GM18502 (cell line): ENCODE measurements around the gene PRSS2.
"Not testable (repeated sequence)": the region's sequence is repeated elsewhere in the genome, so short reads cannot be mapped to it uniquely, and the experiment has no call there.

Experiments
- ATAC-seq: cut with Tn5 transposase; IDR thresholded peaks from one replicate; pipeline ENCODE4 v1.9.1; 2021; ENCODE audit warnings: mild to moderate bottlenecking; ENCODE audit not compliant: unreplicated experiment, poor library complexity

The PRSS2 gene

GRCh38 chr7:142770661-142771352 lies at the start of gene PRSS2:
TSS of gene PRSS2 (plus strand) at chr7:142770970. CDS start at chr7:142770983, 13 bp downstream.
- ATAC-seq, result peak; percentile 10

- no peak for ATAC-seq
These were observed 49.8 kb upstream of the PRSS2 start for GRCh38 chr7:142720986-142721385.

DNA sequence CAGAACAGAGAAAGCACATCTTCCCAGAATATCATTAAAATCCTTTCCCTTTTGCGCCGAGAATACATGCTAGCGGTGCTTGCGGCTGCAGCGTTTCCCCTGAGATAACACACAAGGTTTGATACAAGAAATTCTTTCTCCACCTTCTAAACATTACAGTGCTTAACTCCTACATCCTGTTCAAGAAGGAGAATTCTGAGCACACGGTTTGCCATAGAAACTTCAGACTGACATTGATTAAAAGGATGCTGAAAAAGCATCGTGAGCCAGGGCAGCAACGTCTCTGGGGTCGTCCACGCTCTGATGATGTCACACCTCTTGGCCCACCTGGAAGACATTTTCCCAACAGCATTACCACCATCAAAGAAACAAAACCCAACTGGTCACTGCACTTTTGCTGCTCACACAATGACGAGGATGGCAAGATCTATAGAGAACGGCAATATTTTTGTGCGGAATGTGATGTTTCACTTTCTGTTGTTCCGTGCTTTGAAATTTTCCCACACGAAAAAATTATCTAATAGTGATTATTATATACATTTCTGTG lies 48.4 kb upstream of the PRSS2 start:
- ATAC-seq, result no peak

DNA sequence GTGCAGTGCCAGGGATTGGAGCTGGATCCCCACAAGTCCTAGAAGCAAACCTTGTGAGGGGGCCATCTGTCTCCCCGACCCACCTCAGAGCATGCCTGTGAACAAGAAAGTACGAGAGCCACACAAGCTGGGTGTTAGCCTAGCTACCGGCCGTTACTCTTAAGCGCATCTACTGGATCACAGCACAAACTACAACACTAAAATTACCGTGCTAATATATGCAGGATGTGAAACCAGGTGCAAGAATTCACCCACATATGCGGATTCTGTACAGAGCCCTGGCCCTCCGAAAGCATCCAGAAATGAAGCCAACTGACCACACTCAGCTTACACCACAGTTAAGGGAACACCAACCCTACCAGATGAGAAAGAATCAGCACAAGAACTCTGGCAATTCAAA lies 37.5 kb upstream of the PRSS2 start:
- peak; percentile 94 for ATAC-seq

GRCh38 chr7:142739923-142740492 lies 30.8 kb upstream of the PRSS2 start:
- peak; percentile 99 for ATAC-seq

DNA sequence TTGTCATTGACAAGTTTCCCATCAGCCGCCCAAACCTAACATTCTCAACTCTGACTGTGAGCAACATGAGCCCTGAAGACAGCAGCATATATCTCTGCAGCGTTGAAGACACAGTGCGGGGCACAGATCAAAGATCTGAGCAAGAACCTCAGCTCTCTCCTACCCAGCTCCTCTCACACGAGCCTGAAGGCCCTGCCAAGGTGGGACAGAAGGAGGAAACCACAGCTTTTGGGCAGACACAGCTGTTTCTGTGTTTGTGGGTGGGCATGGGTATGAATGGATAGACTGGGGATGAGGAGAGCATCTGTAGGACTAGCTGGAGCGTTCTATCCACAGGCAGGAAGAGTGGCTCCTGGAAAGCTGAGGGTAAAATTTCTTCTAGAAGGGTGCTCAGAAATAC lies 30.0 kb upstream of the PRSS2 start:
- ATAC-seq, result no peak

DNA sequence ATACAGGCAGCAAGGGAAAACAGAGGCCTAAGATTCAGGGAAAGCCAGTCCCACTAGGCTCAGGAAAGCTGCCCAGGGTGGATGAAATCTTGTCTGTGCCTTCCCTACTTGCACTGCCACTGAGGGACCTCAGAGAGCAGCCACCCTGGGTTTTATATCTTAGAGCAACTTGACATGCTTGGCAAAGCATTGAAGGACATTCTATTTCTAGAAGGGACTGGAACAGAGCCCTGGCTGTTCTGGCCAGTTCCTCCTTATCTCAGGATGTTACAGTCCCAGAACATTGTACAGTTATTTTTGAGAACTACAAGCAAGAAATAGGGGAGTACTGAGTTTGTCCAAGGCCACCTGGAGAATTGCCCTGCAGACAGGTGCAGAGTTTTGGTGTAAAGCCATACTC lies 28.8 kb upstream of the PRSS2 start:
- ATAC-seq, result not testable (repeated sequence)

DNA sequence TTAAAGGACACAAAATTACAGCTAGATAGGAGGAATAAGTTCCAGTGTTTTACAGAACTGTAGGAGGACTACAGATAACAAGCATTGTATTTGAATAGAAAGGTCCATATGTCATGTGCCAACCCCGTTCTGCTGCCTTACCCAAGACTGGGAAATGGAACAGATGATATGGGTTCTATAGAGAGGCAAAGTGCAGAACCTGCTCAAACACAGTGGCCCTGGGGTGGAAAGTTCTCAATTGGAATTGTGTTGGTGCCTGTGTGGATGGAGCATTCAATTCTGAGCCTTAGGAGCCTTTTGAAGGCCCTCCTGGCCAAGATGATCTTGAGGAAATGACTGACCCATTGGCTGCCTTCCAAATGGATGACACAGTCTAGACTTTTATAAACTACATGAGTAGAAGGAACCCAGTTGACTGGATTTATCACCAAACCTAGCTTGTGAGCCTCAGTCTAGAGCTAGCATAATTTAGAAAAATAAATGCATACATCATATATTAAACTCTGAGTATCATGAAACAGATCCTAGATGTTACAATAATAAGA lies 25.6 kb upstream of the PRSS2 start:
- no peak for ATAC-seq

DNA sequence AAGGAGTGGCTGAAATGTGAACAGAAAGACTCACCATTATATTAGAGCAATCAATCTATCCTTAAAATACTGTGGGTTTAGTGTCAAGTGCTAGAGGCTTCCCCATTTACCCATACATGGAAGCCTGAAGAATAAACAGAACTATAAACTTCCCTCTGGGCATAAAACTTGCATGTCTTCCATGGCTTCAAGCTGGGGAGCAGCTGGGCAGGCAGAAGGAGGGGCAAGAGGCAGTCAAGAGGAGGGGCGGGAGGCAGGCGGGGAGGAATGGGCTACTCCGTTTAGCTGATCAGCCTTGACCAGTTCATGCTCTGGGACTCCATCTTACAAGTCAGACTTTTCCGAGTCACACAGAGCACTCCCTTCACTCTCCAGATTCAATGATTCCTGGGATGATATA lies 25.0 kb upstream of the PRSS2 start:
- ATAC-seq, result no peak

DNA sequence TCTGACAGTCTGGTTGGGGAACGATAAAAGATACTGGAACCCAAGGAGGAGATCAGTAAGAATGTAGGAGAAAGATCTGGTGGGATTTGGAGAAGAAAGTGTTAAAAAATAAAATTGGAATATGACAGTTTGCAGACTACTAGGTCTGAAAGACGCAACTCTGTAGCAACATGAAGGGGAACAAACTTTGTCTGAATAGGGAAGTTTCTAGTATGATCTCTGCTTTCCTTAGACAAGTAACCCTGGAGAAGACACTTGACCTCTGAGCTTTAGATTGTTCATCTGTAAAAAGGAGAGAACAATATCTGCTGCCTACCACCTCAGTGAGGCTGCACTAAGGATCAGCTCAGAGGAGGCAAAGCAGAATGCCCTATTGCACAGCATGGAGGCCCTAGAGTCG lies 24.5 kb upstream of the PRSS2 start:
- no peak for ATAC-seq

GRCh38 chr7:142748410-142748809 lies 22.4 kb upstream of the PRSS2 start:
- not testable (repeated sequence) for ATAC-seq

GRCh38 chr7:142749218-142749993 lies 21.4 kb upstream of the PRSS2 start, which contains the start of gene PRSS1:
TSS of gene PRSS1 (plus strand) at chr7:142749472. CDS start at chr7:142749485, 13 bp downstream.
- ATAC-seq, result no peak

DNA sequence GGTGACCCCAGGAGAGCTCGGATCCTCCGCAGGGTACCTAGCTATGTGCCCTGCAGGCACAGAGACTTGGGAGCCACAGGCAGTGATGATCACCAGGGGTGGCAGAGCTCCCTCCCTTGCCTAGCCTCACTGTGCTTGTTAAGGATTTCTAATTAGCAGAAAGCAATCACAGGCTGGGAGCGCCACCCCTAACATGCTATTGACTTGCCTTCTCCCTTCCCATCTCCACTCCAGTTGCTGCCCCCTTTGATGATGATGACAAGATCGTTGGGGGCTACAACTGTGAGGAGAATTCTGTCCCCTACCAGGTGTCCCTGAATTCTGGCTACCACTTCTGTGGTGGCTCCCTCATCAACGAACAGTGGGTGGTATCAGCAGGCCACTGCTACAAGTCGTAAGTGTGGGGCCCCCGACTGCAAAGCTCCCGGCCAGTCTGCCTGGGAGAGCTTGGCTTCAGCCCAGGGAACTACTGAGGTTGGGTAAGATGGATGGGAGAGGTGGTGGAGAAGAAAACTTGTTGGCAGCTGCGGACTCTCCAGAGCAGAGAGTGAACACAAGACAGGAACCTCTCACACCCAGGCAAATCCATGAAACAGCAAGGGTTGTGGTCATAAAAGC lies 20.3 kb upstream of the PRSS2 start:
- ATAC-seq, result no peak

DNA sequence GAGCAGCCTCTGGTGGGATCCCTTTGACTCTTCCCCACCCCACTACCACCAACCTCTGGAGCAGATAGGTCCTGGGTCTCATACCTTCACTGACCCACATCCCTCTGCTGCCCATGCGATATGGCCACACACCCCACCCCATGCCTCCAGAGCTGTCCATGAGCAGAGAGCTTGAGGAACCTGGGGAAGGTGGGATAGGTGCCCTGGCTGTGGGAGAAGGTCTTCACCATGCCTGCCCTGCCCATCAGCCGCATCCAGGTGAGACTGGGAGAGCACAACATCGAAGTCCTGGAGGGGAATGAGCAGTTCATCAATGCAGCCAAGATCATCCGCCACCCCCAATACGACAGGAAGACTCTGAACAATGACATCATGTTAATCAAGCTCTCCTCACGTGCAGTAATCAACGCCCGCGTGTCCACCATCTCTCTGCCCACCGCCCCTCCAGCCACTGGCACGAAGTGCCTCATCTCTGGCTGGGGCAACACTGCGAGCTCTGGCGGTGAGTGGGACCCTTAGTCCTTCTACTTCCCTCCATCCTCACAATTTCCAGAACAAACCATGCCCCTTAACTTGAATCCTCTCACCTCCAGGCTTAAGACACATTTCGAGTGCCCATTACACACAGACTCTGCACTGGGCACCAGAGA lies 19.1 kb upstream of the PRSS2 start:
- ATAC-seq, result not testable (repeated sequence)

DNA sequence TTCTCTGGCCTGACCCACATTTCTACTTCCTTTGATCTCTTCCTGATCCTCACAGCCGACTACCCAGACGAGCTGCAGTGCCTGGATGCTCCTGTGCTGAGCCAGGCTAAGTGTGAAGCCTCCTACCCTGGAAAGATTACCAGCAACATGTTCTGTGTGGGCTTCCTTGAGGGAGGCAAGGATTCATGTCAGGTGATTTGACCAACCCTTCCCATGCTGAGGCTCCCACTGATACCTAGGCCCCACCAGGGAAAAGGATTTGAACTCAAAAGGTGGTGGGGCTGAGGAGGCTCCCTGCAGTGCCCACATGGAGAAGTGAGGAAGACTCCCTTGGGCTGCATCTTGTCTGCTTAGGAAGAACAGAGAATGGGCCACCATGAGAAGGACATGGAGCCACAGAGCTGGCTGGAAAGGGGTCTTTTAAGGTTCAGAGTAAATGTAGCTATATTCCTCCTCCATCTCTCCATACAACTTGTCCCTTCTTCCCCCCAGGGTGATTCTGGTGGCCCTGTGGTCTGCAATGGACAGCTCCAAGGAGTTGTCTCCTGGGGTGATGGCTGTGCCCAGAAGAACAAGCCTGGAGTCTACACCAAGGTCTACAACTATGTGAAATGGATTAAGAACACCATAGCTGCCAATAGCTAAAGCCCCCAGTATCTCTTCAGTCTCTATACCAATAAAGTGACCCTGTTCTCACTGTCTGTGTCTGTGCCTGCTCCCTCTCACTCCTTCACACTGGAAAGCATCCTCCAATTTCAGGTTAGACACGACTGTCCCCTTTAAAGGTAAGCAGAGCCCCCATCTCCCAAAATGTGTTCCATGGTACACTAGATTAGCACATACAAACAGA lies 18.2 kb upstream of the PRSS2 start:
- no peak for ATAC-seq

DNA sequence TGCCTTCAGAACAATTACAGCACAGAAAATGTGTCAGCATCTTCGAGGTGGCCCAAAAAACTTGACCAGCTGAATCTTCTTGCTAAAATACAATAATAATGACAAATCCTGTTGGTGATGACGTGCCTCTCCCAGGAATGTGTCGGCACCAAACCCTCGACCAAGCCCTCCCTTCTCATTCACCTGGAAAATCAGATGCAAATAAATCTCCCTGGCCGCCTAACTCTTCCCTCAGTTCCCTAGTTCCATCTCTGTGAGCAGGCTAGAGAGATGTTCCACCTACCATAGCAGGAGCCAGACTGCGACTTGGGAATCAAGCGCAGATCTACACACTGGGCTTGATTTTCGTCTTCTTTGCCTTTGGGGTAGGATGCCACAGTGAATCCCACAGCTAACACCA lies 17.4 kb upstream of the PRSS2 start:
- ATAC-seq, result no peak

DNA sequence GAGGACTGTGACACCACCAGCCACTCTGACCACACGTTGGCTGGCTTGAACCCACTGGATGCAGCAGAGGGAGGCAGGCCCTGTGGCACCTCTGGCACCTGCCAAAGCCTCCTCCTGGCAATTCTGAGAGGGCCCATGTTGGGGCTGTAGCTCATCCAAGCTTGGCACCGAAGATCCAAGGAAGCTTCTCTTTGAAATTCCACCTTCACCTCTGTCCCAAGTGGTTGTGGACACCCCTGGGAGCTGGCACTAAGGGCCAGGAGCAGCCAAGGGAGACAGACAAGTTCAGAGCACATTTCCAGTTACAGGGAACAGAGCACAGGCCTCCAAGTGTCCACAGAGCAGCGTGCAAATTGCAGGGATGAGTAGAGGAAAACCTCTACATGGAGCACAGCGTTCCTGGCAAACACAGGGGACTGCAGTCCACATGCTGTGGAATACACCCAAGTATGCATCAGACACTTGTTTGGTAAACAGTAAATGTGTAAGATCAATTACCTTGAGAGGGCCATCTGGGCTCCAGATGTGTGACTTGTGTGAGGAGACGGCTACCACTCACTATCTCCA lies 16.8 kb upstream of the PRSS2 start:
- ATAC-seq, result not testable (repeated sequence)

GRCh38 chr7:142754681-142755575 lies 15.8 kb upstream of the PRSS2 start:
- no peak for ATAC-seq
